ENCODE results near the gene ANXA3.
"Not testable (repeated sequence)": the region's sequence is repeated elsewhere in the genome, so short reads cannot be mapped to it uniquely, and the experiment has no call there.

The ANXA3 gene

DNA sequence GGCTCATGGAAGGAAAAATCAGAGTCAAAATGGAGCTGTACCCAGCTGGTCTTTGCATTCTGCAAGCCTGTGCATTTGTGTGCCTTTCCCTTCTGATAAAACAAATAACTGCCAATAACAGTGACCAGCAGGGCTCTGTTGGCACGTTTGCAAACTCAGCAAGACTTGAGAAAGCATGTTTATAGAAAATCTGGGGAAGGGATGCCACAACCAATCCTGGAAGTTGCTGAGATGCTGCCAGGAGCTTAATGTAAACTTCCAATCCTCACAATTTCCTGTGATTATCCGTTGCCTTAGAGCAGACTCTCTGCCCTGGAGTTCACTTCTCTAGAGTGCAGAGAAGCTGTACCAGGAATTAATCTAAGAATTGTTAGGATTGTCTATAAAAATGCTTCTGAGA, 6.9 kb upstream of the ANXA3 start:
- DNase-seq: no peak

GRCh38 chr4:78545275-78546246, 6.0 kb upstream of the ANXA3 start:
- no peak for DNase-seq

DNA sequence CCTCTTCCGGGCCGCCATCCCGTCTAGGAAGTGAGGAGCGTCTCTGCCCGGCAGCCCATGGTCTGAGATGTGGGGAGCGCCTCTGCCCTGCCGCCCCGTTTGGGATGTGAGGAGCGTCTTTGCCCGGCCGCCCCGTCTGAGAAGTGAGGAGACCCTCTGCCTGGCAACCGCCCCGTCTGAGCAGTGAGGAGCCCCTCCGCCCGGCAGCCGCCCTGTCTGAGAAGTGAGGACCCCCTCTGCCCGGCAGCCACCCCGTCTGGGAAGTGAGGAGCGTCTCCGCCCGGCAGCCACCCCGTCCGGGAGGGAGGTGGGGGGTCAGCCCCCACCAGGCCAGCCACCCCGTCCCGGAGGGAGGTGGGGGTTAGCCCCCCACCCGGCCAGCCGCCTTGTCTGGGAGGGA, 3.7 kb upstream of the ANXA3 start:
- DNase-seq: not testable (repeated sequence)

- not testable (repeated sequence) for DNase-seq
Measured at GRCh38 chr4:78548889-78549288, 2.7 kb upstream of the ANXA3 start.

DNA sequence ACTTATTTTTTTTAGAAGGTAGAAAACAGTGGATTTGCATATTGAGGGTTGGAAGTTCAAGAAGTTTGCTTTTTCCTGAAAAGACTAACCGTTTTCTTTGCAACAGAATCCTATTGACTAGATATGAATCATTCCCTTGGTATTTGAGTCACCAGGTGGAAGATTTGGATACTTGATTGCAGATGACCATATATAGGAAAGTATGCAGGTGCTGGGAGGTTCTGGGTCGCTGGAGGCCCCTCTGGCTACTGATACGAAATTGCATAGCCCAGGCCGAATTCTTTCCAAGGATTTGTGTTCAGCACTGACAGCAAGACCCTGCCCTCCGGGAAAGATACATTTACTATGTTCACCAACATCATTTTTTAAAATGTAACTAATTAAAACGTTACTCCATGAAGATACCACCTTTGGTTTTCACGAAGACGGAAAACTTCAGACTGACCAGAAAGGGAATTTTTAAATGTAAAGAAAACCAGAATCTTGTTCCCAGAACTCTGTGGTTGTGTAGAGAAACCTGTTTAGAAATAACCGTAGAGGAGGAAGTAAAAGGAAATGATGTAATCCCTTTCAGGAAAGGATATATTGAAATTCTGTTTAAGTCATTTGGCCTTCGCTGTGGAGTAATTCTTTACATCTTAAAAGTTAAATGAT, 946 bp downstream of the ANXA3 start:
- no peak for DNase-seq

DNA sequence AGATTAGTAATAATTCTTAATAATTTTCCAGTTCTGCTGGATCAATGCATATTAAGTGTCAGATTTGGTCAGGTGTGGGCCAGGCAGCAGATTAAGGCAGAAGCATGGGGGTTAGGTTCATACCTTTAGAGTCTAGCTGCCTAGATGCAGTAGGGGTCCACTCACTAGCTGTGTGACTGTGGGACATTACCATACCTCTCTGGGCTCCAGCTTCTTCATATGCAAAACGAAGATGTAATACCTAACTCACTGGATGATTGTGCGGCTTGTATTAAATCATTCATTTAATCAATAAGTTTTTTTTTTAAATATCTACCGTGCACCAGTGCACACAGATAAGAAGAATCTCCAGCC, 1.4 kb downstream of the ANXA3 start:
- no peak for DNase-seq

DNA sequence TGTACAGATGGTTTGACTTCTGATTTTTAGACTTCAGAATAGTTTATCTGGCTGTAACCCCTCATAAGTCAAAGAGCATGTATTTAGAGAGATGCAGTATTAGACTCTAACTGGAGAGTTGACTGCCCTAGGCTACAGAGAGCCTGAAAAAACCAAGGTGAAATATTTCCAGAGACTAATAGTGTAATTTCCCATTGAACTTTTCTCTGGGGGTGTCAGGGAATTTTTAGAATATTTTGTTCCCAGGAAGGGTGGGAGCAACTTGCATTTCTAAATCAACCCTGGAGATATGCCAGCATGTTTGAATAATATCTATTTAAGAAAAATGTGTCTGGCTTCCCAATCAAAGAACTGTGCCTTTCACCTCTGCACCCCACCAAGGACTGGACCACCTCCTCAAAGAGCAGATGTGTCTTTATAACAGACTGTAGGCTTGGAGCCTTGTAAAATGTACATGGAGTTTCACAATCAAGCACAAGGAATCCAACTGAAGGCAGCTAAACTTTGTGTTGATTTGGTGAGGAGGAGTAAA, 2.0 kb downstream of the ANXA3 start:
- DNase-seq: no peak

DNA sequence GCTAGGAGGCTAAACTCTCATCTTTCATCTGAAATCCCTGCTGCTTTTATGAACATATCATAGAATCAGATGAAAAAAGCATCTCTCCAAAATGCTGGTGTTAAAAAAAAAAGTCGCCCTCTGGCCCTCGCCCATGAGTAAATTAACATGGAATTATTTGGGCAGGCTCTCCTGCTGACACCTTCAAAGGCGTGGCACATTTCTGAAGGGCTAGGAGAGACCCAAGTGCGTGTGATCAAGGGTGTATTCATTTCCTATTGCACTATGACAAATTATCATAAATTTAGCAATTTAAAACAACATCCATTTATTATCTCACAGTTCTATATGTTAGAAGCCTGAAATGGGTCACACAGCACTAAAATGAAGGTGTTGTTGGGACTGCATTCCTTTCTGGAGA, 5.1 kb downstream of the ANXA3 start:
- DNase-seq: no peak

DNA sequence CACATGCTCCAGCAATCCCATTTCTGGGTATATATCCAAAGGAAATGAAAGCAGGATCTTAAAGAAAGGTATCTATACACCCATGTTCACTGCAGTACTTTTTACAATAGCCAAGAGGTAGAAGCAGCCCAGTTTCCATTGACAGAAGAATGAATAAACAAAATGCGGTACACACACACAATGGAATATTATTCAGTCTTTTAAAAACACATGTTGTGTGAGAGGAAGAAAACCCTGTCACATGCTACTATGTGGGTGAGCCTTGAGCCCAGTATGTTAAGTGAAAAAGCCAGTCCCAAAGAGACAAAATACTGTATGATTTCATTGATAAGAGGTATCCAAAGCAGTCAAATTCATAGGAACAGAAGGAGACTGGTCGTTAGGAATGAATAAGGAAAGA, 6.3 kb downstream of the ANXA3 start:
- DNase-seq: no peak

GRCh38 chr4:78558410-78558809, 6.8 kb downstream of the ANXA3 start:
- DNase-seq: no peak

DNA sequence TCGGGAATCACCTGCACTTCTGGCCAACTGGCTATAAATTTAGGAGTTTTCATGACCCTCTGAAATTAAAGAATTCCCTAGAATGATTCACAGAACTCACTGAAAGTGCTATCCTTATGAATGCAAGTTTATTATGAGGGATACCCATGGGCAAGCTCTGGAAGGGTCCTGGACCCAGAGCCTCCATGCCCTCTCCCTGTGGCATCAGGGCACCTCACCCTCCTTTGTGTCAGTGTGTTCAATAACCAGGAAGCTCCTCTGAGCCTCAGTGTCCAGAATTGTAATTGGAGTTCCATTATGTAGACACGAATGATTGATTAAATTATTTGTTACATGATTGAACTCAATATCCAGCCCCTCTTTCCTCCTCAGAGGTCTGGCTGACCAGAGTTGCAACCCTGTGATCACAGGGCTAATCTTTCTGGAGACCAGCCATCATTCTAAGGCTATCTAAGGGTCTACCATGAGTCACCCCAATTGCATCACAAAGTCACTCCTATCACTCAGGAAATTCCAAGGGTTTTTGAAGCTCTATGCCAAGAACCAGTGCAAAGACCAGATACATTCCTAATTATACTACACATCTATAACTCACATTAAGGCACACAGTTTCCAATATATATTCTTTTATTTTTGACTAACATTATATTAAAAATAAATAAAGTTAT, 8.9 kb downstream of the ANXA3 start:
- no peak for DNase-seq

DNA sequence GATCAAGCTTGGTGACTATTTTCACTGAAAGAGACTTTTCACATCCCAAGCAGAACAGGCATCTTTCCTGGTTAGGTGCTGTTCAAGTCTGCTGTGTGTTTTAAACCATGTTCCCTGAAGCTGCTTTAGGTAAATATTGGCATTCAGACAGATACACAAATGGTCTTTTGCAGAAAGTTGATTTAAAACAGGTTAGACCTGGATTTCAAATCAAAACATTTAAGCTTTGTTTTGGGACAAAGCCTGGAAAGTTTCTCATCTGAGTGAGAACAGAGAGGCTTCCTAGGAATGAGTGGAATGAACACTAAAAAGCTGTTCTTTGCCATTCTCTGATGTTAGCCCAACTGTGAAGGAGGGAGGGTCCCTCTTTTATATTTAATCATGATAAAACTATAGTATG, 10.1 kb downstream of the ANXA3 start:
- no peak for DNase-seq

DNA sequence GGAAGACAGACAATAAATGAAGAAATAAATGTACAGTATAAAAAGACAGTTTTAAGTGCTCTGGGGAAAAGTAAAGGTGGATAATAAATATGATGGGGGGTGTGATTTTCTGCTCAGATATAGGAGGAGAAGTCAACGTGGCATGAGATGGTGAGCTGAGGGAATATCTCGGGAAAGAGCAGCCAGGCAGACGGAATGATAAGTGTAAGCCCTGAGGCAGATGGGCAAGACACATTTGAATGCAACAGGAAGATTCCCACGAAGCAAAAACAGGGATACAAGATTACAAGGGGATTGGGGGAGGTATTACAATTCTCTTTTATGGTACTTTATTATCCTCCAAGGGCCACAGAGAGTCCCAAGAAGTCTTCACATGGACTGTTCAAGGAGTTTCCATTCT, 11.1 kb downstream of the ANXA3 start:
- no peak for DNase-seq

DNA sequence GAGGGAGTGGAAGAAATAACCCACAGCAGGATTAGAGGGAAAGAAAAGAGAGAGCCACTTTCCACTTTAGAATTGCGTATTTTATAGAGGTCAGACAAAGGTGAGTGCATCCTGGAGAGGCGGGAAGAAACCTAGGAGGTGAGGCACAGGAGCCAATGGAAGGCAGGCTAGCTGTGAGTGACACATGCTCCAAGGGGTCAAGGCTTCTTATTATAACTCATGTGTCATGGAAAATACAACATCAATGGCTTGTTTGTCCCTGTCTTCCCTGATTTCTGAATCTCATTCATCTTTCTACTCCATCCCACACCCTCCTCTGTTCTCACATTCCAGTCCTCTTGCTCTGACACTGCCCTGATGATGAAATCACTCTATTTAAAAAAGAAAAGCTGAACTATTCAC, 14.4 kb downstream of the ANXA3 start:
- no peak for DNase-seq

DNA sequence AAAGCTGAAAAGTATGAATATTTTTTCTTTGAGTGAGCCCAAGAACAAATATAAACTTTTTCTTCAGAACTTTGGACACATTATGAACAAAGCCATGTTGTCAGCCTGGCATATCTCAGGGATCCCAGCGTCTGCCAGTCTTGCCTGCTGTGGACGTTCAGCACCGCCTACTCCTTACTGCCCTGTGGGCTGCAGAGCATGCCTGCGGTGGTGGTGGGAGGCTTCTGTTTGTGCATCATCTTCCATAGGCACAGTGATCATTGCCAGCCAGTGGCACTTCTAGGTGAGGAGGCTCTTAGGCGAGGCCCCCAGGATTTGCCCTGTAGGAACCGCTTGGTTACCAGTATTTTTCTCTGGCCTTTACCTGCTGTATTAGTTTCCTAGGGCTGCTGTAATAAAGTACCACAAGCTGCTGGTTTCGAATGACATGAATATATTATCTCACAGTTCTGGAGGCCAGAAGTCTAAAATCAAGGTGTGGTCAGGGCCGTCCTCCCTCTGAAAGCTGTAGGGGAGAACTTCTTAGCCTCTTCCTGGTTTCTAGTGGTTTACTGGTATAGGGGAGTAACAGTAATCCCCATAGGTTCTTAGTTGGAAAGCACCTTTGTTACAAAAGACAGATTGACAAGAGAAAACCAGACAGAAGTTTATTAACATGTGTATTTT, 15.4 kb downstream of the ANXA3 start:
- DNase-seq: no peak

DNA sequence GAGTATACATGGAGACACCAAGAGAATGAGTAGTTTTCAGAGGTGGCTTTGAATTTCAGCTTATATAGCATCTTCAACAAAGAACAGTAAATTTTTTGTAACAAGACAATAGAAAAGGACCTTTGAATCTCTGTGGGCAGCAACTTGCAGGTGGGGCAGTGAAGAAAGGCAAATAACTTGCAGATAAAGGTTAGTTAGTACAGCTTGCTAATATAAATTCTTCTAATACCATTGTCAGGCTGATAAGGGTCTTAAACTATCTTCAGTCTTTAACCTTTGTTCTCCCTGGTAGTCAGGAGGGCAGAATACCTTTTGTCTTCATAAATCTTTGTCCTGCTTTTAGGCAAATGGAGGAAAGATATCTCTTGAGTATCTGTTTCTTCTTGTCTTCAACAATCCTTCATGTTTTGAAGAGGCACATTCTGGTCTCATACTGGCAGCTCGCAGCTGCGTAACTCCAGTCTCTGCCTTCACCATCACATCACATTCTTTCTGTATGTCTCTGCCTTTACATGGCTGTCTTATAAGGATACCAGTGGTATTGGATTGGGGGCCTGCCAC, 16.0 kb downstream of the ANXA3 start:
- no peak for DNase-seq

DNA sequence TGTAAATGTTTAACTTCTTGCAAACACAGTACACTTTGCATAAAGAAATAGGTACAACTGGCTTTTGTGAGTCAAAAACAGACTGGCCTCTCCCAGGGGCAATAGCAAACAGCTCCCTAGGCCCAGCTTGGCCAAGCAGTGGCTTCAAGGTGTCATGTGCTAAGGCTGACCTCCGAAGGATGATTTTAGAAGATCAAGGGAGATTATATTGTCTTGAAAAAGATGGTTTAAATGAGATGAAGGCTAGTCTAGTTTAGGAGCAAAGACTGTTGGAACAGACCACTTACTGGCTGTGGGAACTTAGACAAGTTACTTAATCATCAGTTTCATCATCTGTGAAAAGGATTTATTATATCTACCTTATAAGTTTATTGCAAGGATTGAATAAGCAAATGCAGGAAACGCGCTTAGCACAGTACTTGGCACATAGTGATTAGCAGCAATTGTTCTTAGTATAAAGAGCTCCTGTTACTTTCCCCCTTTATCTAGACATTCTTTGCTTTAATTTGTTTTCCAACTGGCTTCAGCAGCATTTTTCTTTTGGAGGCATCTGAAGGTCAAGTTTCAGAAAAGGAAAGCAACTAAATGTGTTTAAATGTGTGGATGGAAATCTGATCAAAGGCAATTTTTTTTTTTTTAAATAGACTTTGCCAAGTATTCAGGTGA, 17.2 kb downstream of the ANXA3 start:
- no peak for DNase-seq

GRCh38 chr4:78569306-78569821, 17.8 kb downstream of the ANXA3 start:
- no peak for DNase-seq

GRCh38 chr4:78570117-78570516, 18.5 kb downstream of the ANXA3 start:
- no peak for DNase-seq

- DNase-seq: no peak
Measured at GRCh38 chr4:78571804-78572203, 20.2 kb downstream of the ANXA3 start.

- no peak for DNase-seq
Measured at GRCh38 chr4:78578674-78579425, 27.3 kb downstream of the ANXA3 start.

All from effector CD4-positive, alpha-beta T cell (primary cell).